DMS79 treated with DMSO at 0.1 percent for 48 hours (cell line): ENCODE data around the gene SPATA1.
"Not testable (repeated sequence)": the region's sequence is repeated elsewhere in the genome, so short reads cannot be mapped to it uniquely, and the experiment has no call there.

Source experiments
- DNase-seq: peaks from one replicate; lab custom pipeline; 2025; lab: John Stamatoyannopoulos, UW

SPATA1 gene

DNA sequence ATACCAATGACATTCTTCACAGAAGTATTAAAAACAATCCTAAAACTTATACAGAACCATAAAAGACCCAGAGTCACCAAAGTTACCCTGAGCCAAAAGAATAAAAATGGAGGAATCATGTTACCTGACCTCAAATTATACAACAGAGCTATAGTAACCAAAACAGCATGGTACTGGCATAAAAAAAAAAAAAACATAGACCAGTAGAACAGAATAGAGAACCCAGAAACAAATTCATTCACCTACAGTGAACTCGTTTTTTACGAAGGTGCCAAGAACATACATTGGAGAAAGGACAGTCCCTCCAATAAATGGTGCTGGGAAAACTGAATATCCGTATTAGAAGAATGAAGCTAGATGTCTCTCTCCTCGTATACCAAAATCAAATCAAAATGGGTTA, 2.8 kb downstream of the SPATA1 start:
- DNase-seq, result no peak

DNA sequence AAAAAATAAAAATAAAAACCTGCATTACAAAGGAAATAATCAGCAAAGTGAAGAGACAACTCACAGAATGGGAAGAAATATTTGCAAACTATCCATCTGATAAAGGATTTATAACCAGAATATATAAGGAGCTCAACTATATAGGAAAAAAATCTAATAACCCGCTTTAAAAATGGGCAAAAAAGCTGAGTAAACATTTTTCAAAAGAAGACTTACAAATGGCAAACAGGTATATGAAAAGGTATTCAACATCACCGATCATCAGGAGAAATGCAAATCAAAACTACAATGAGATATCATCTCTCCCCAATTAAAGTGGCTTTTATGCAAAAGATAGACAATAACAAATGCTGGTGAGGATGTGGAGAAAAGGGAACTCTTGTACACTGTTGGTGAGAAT, 4.0 kb downstream of the SPATA1 start:
- DNase-seq, result no peak

DNA sequence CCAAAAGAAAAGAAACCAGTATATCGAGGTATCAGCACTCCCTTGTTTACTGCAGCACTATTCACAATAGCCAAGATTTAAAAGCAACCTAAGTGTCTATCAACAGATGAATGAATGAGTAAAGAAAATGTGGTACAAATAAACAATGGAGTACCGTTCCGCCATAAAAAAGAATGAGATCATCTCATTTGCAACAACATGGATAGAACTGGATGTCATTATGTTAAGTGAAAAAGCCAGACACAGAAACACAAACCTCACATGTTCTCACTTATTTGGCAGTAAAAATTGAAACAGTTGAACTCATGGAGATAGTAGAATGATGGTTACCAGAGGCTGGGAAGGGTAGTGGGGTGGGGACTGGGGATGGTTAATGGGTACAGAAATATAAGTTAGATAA, 4.5 kb downstream of the SPATA1 start:
- DNase-seq, result no peak

DNA sequence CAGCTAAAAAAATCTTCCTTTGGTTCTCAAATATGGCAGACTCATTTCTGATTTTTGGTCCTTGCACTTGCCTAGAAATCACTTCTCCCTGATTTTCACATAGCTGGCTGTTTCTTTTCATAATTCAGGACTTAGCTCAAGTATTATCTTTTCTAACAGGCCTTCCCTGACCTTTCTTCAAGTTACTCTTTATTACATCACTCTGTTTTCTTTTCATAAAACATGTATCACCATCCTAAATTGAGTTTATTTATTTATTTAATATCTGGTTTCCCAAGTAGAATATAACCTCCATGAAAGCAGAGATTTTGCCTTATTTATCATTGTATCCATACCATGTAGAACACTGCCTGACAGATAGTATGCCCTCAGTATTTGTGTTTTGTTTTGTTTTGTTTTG, 18.4 kb downstream of the SPATA1 start:
- DNase-seq, result no peak

DNA sequence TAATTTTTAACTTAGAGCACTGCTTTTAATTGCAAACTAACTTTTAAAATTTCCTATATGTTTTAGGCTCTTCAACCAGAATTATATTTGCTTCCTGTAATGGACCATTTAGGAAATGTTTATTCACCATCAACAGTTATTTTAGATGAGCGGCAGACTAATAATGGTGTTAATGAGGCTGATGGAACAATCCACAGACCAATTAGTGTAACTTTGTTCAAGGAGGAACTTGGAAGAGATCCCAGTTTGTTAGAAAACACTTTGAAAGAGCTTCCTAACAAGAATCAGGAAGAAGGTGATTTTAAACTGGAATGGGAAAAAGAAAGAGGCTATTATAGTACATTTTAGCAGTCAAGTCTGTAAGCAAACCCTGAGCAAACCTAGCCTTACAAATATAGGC, 19.6 kb downstream of the SPATA1 start:
- no peak for DNase-seq

DNA sequence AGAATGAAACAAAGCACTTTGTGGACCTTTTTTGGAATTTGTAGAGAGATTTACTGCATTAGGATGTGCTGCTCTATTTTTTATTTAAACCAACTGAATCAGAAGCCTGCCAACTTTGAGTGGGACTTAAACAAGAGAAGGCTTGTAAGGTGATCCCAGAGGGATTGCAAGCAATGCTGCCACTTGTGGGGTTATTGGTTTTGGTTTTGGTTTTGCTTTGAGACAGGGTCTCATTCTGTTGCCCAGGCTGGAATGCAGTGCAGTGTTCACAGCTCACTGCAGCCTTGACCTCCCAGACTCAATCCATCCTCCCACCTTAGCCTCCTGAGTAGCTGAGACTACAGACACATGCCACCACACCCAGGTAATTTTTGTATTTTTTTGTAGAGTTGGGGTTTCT, 32.4 kb downstream of the SPATA1 start:
- peak; percentile 27 for DNase-seq

DNA sequence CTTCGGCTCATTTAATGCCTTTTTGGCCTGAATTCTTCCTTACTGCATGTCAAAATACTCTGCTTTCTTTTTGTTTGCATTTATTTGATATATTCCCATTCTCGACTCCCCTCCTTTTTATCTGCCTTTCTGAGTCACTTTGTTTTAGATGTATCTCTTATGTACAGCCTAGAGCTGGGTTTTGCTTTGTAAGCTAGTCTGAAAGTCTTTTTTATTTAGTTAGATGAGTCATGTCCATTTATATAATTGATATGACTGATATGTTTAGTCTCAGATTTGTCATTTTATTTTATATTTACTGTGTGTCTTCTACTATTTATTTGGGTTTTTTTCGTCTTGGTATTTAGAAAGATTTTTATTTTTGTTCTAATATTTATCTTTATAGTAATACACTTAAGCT, 33.8 kb downstream of the SPATA1 start:
- DNase-seq, result no peak

DNA sequence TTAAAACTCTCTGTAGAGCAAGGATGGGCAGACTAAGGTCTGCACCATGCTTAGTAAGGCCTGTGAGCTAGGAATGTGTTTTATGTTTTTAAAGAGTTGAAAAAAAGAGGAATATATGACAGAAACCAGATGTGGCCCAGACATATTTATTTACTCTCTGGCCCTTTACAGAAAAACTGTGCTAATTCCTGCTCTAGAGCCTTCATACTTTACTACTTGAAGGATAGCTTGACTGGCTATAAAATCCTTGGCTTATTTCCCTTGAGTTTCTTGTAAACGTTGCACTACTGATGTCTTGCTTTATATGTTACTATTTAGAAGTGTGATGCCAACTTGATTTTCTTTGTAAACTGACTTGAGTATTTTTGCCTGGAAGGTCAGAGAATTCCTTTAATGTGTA, 34.6 kb downstream of the SPATA1 start:
- no peak for DNase-seq

DNA sequence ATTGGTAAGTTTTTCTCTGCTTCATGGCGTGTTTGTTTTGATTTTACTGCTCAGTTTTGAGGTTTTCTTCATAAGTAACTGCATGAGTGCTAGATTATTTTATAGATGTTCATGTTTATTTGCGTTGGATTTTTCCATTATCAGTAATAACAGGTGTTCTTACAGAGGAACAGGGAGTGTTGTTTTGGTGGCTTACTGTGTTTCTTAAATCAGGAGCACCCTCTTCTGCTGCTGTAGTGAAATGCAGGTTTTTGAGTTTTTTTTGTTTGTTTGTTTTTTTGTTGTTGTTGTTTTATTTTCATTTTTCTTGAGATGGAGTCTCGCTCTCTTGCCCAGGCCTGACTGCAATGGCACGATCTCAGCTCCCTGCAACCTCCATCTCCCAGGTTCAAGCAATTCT, 35.5 kb downstream of the SPATA1 start:
- no peak for DNase-seq

DNA sequence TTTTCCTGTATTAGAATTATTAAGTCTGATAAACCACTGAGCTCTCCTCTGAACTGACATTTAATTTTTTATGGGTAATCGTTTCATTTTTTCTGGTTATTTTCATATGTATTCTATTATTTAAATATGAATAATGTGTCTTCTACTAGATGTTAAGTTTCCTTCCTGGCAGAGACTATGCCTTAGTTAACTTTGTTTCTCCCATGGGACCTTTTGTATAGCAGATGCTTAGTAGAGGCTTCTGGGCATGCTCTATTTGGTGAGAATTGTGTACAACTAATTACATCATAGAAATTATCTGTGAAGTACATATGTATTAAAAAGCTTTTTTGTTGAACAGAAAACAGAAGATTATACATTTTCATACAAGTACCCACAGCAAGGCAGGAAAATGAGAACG, 44.6 kb downstream of the SPATA1 start:
- DNase-seq, result no peak

DNA sequence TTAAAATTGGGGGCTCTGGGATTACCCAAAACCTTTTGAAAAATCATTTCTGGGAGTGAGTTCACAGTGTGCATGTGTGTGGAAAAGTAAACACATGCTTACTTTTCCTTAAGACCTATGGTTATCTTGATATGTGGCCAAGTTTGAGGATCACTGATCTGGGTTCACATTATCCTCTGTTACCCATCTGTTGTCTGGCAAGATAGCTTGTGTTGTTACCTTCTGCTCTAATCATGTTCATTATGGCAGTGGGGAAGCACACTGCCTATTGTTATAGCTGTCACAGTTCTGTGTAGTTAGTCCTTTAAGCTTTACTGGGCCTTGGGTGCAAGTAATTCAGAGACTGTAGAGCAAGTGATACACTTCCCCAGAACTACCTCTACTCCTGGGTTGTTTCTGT, 63.0 kb downstream of the SPATA1 start:
- DNase-seq, result no peak

DNA sequence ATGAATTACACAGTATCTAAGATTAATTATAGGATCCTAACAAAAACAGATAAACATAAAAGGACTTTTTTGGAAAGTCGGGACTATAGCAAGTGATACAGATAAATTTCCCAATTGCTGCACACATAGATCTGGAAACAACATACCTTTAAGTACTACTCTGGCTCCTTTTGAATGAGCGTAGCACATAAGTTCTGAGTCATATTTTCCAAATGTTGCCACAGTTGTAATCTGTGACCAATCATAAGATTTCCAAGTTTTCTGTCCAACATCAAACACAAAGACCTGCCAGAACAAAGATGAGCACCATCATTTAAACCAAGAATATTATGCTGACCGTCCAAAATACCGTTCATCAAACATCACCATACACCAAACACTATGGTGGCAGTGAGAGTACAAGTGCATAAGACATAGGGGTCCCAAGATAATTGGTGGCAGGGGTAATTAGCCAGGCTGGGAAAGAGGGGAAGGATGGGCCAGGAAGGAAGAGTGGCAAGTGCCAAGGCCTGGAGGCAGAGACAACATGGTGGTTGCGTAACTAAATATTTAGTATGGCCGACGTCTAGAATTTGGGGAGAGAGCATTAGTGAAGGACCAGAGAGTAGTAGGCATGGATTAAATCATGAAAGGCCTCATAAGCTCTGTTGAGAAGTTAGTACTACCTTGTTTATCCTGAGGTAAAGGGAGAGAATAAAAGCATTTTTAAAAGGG, 64.4 kb downstream of the SPATA1 start:
- DNase-seq, result no peak

DNA sequence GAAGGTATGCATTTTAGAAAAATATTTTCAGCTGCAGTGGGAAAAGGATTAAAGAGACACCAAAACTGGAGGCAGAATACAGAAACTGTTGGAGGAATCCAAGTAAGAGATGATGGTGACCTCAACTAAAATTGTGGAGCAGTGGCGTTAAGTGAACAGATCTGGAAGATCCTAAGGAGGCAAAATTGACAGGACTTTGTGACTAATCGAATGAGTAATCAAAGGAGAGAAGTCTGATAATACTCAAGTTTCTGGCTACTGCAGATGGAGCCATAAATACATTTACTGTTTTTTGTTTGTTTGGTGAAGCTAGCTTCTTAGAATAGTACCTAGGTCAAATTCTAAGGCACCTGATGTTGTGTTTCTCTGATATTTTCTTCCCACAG, 65.0 kb downstream of the SPATA1 start:
- DNase-seq, result no peak

DNA sequence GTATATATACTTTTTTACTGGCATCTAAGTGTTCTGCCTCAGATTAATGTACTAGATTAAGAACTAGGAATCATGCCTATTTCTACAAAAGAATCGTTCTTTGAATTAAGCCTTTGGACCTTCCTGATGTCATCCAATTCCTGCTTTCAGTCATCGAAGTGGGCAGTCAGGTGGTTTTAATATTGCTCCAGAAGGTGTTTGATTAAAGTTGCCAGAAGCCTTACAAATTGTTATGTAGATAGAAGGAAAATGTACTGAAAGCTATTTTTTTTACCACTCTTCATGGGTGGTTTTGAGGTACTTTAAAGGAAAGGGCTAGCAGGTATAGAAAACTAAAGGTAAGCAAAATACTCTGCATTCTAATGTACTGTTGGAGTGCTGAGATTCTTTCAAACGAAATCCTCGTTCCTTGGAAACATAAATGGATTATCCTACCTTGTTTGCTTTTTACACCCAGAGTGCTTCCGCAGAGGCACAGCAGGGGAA, 67.3 kb downstream of the SPATA1 start:
- DNase-seq, result no peak

DNA sequence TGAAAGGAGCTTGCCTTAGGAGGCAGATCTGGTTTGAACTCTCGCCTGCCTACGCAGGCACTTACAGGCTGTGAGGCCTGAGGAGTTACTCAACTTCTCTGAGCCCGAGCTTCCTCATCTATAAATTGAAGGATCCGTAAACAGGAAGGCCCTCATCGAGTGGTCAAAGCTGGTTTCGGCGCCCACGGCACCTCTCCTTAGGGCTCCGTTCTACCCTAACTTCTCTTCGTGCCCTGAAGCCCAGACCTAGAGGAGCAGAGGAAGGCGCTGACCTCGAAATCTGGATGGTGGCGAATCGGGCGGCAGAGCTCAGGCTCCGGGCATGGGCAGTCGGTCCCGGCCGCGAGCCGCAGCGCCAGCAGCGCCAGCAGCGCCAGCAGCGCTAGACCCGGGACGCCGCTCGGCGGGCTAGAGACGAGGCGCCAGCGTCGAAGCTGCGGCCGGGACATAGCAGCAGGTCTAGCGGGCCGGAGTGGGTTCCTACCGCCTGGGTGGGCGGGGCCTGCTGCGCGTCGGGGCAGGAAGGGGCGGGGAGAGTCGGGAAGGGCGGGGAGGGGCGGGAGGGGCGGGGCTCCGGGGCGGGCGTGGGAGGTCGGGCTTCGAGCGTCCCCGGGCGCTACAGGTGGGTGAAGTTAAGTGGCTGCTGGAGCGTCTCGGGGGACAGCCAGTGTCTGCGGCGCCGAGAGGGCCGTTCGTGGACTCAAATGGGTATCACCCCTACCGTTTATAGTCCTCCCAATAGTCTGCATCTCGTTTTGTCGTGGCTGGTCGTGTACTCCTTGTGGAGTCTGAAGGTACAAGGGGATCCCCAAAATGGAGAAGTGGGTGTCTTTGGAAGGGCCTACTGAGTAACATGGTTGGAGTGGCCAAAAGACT, 68.0 kb downstream of the SPATA1 start, which contains the start of gene CTBS:
CTBS (minus strand) TSS at position 474 of the 876 bp plus-strand sequence; CDS start at position 449, 25 bp downstream.
- DNase-seq, result peak; percentile 63

DNA sequence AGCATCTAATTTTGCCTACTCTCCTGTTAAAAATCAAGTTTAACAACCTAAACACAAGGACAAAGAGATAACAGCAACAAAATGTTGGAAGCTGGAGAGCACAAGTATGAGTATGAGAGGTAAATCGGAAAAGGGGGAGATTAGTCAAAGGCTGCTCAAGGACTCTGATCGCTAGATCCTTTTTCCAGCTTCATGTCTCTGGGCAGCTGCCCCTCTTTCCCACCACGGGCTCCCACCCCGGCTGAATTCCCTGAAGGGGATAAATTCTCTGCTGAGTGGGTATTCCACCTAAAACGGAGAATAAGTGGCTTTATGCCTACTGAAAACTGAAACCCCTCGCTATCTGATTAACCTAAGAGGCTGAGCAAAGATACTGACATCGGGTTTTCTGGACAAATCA, 68.8 kb downstream of the SPATA1 start:
- DNase-seq, result no peak

DNA sequence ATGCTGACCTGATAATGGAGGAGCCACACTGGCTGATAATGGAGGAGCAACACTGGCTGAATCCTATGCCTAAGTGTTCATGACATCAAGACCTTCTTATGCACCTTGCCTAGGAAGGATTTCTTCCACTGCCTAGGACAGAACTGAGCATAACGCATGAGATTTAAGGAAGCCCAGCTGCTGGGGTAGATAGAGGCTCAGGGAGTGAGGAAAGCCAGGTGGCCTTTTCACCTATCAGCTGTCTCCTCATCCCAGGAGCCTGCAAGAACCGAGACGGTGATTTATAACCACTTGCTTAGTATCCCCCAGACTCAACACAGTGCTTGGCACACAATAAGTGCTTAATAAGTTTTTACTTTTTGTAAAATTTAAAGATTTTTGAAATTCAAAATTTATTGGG, 75.5 kb downstream of the SPATA1 start:
- no peak for DNase-seq

DNA sequence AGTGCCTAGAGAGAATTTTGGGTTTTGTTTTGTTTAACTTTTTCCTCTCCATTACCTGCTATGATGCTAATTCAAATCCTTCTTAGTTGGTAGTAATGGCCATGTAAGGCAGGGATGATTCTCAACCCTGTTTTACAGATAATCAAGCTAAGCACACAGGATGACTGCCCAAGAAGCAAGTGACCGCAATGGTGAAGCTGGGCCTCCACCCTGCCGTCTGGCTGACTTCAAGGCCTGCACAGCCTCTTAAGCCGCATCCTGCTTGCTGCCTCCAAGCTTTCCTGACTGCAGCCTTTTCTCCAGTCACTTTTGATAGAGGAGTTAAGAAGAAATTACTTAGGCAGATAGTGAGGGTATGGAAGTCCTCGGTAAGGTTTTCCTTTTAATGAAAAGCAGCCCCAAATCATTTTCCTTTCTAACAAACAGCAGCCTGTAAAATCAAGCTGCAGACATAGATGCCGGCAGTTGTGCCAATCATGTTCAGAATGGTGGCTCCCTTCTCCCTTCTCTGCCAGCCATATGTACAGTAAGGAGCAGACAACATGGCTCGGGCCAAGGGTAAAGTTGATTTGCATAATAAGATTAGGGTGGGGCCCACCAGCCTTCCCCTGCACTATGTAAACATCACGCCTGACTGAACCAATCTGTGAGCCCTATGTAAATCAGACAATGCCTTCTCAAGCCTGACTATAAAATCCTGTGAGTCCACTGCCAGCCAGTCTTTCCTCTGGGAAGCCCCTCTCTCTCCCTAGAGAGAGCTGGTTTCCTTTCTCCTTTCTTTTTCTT, 76.8 kb downstream of the SPATA1 start:
- DNase-seq, result no peak

DNA sequence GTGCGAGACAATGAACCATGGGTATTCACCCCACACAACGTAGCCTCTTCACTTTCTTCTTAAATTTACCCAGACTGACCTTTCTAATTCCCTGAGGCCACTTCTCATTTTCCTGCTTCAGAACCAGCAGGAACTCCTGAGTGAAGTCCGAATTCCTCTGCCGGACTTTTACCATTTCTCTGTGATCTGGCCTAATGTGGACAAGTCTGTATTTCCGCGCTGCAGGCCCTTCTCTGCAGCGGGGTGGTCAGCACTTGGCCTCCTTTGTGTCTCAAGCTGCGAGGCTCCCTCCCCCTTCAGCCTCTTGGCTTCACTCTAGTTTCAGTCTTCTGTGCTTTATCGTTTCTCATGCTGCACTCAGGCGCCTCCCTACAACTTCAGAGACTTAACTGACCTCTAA, 77.5 kb downstream of the SPATA1 start:
- DNase-seq, result no peak

DNA sequence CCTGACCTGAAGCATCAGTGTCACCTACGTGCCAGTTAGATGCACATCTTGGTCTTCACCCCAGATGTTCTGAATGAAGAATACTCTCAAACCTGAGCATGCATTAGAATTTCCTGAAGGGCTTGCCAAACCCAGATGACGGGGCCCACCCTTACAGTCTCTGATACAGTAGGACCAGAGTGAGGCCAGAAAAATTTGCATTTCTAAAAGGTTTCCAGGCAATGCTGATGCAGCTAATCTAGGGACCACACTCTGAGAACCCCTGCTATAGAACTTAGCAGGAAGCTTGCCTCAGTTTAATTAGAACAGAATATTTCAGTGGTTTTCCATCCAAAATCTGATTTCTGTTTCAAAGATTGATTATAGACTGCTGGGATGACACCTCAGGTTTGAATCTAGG, 77.9 kb downstream of the SPATA1 start:
- DNase-seq, result no peak

DNA sequence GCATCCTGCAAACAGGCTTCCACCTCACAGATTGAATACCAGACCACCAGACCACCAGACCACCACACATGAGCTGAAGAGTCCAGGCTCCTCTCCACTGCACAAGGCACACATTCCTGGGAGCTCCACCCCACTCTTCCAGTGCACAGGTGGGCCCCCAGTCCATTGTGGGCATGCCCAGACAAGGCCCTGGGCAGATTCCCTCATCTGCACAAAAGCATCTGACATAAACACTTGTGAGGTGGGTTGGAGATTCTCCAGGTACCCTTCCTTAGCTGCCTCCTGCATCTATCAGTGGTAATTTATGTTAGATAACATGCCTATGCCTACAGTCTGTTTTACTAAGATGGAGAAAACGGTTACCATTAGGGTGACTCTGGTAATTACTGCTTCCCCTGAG, 79.6 kb downstream of the SPATA1 start:
- no peak for DNase-seq

DNA sequence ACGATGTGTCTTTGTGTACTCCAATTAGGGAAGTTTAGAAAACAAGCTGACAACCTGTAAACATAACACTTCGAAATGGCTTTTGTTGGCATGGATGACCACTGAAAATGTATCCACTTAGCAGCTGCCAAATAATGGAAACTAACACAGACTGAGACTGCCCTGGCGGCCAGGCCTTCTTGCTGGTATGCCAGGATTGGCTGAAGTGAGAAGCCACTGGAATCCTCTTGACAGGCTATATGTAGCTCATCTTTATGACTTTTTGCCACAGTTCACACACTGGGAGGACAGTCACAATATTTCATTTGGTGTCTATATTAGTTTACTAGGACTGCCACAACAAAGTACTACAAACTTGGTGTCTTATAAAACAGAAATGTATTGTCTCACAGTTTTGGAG, 80.9 kb downstream of the SPATA1 start:
- no peak for DNase-seq

DNA sequence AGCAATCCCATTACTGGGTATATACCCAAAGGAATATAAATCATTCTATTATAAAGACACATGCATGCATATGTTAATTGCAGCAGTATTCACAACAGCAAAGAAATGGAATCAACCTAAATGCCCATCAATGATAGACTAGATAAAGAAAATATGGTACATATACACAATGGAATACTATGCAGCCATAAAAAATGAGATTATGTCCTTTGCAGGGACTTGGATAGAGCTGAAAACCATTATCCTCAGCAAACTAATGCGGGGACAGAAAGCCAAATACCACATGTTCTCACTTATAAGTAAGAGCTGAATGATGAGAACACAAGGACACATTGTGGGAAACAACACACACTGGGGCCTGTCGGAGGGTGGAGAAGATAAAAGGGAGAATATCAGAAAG, 88.8 kb downstream of the SPATA1 start:
- DNase-seq, result not testable (repeated sequence)
